ENCODE data around the gene L2HGDH. TPM values are rescaled to one million over a fixed set of nuclear protein-coding genes. Genes with fewer than 3 reads are reported as not detected.

Gene L2HGDH
- total RNA-seq, 2 experiments from 2014 or later = 9.7 to 10.0 TPM

- peaks cover 48% of the 10 kb centered on the region for H3K4me1 Mint-ChIP-seq
Observed at GRCh38 chr14:50232276-50232642, 79.8 kb downstream of the L2HGDH start.

GRCh38 chr14:50231475-50232275, 80.4 kb downstream of the L2HGDH start, which contains the start of gene SOS2:
Gene SOS2, minus strand, starts transcription at chr14:50231578. Its CDS starts 295 bp downstream, at chr14:50231283.
- Mint-ChIP-seq H3K4me1 (peaks cover 51% of the 10 kb centered on the region), H3K36me3 (ENCODE audit: low read depth) (peaks cover 25% of the 10 kb centered on the region), H3K9me3 (peaks cover 14% of the 10 kb centered on the region), H3K27ac (peak within 1 kb of the TSS; percentile 73), H3K27me3 (peaks cover 10% of the 10 kb centered on the region), H3K4me3 (peak within 1 kb of the TSS; percentile 73)
- ChIA-PET POLR2A (interaction anchor here (0.7 to 1.5 kb wide), 11 partner anchors 81 to 1008 kb away, joined by 3 to 12 read pairs (median 4); partner anchors contain the start of genes DMAC2L, KLHDC2, L2HGDH and LRR1), CTCF (interaction anchor here (0.6 to 0.9 kb wide), 2 partner anchors 79 to 119 kb away, joined by 3 read pairs; no protein-coding TSS in a partner anchor)
- peak; percentile 84 for DNase-seq

More at GRCh38 chr14:50232276-50232642, 79.8 kb downstream of the L2HGDH start:
- ChIA-PET POLR2A (interaction anchor here (0.8 to 1.5 kb wide), 7 partner anchors 79 to 634 kb away, joined by 3 to 12 read pairs (median 4); partner anchors contain the start of genes DMAC2L, L2HGDH, LRR1 and VCPKMT), CTCF (interaction anchor here (0.6 to 1.0 kb wide), 3 partner anchors 79 to 120 kb away, joined by 3 to 4 read pairs (median 3); partner anchors contain the start of gene VCPKMT)
- peaks cover 14% of the 10 kb centered on the region for H3K9me3 Mint-ChIP-seq
- H3K4me3 Mint-ChIP-seq = peak overlapping the region; percentile 67
- peaks cover 10% of the 10 kb centered on the region for H3K27me3 Mint-ChIP-seq
- peaks cover 26% of the 10 kb centered on the region for H3K36me3 Mint-ChIP-seq (ENCODE audit: low read depth)
- peak overlapping the region; percentile 68 for H3K27ac Mint-ChIP-seq
- DNase-seq = no peak

- Mint-ChIP-seq H3K27ac (peak overlapping the region; percentile 73), H3K4me1 (peaks cover 58% of the 10 kb centered on the region), H3K27me3 (peaks cover 10% of the 10 kb centered on the region), H3K36me3 (ENCODE audit: low read depth) (peaks cover 24% of the 10 kb centered on the region), H3K4me3 (peak overlapping the region; percentile 73), H3K9me3 (peaks cover 14% of the 10 kb centered on the region)
- POLR2A ChIA-PET = interaction anchor here (0.7 to 1.5 kb wide), 9 partner anchors 81 to 1009 kb away, joined by 3 to 12 read pairs (median 4); partner anchors contain the start of genes DMAC2L, KLHDC2, L2HGDH and TMX1
- DNase-seq = peak; percentile 55
- CTCF ChIA-PET = interaction anchor here (0.6 to 0.9 kb wide), 2 partner anchors 80 to 545 kb away, joined by 3 read pairs; no protein-coding TSS in a partner anchor
Observed at GRCh38 chr14:50230701-50231474, 81.1 kb downstream of the L2HGDH start.

- peaks cover 9% of the 10 kb centered on the region for H3K9me3 Mint-ChIP-seq
- peak overlapping the region; percentile 73 for H3K27ac Mint-ChIP-seq
- H3K27me3 Mint-ChIP-seq = peaks cover 10% of the 10 kb centered on the region
- POLR2A ChIA-PET = interaction anchor here (1.2 kb wide), 1 partner anchor 229 kb away, joined by 4 read pairs; no protein-coding TSS in a partner anchor
- H3K4me3 Mint-ChIP-seq = peak overlapping the region; percentile 73
- CTCF ChIA-PET = interaction anchor here (0.6 kb wide), 1 partner anchor 545 kb away, joined by 3 read pairs; no protein-coding TSS in a partner anchor
- no peak for DNase-seq
- peaks cover 61% of the 10 kb centered on the region for H3K4me1 Mint-ChIP-seq
- peaks cover 19% of the 10 kb centered on the region for H3K36me3 Mint-ChIP-seq (ENCODE audit: low read depth)
Observed at GRCh38 chr14:50230401-50230700, 81.7 kb downstream of the L2HGDH start.

- H3K27me3 Mint-ChIP-seq = peaks cover 10% of the 10 kb centered on the region
- H3K36me3 Mint-ChIP-seq (ENCODE audit: low read depth) = peaks cover 14% of the 10 kb centered on the region
- no peak for DNase-seq
- ChIA-PET POLR2A (no interaction called here), CTCF (no interaction called here)
- H3K4me1 Mint-ChIP-seq = peaks cover 57% of the 10 kb centered on the region
- H3K4me3 Mint-ChIP-seq = peak overlapping the region; percentile 52
- peak overlapping the region; percentile 16 for H3K27ac Mint-ChIP-seq
- H3K9me3 Mint-ChIP-seq = peaks cover 7% of the 10 kb centered on the region
Observed at GRCh38 chr14:50229681-50230080, 82.3 kb downstream of the L2HGDH start.

- Mint-ChIP-seq H3K27me3 (peaks cover 10% of the 10 kb centered on the region), H3K9me3 (peaks cover 3% of the 10 kb centered on the region), H3K36me3 (ENCODE audit: low read depth) (peaks cover 10% of the 10 kb centered on the region), H3K4me3 (no peak overlapping the region), H3K27ac (no peak overlapping the region), H3K4me1 (peaks cover 46% of the 10 kb centered on the region)
- ChIA-PET CTCF (no interaction called here), POLR2A (interaction anchor here (0.5 to 1.0 kb wide), 2 partner anchors 40 to 112 kb away, joined by 4 read pairs; partner anchors contain the start of gene VCPKMT)
- no peak for DNase-seq
Observed at GRCh38 chr14:50228313-50228712, 83.7 kb downstream of the L2HGDH start.

GRCh38 chr14:50225974-50226297, 86.1 kb downstream of the L2HGDH start:
- ChIA-PET CTCF (interaction anchor here (0.6 to 1.1 kb wide), 2 partner anchors 22 to 32 kb away, joined by 4 to 5 read pairs; no protein-coding TSS in a partner anchor), POLR2A (interaction anchor here (0.8 kb wide), 1 partner anchor 18 kb away, joined by 3 read pairs; no protein-coding TSS in a partner anchor)
- peaks cover 3% of the 10 kb centered on the region for H3K9me3 Mint-ChIP-seq
- no peak for DNase-seq
- H3K4me1 Mint-ChIP-seq = peaks cover 43% of the 10 kb centered on the region
- no peak overlapping the region for H3K4me3 Mint-ChIP-seq
- no peak overlapping the region for H3K27ac Mint-ChIP-seq
- H3K27me3 Mint-ChIP-seq = no peaks in the 10 kb centered on the region
- H3K36me3 Mint-ChIP-seq (ENCODE audit: low read depth) = peaks cover 21% of the 10 kb centered on the region

- Mint-ChIP-seq H3K9me3 (peaks cover 3% of the 10 kb centered on the region), H3K4me1 (peaks cover 39% of the 10 kb centered on the region), H3K27me3 (no peaks in the 10 kb centered on the region), H3K4me3 (no peak overlapping the region), H3K36me3 (ENCODE audit: low read depth) (peaks cover 21% of the 10 kb centered on the region), H3K27ac (no peak overlapping the region)
- CTCF ChIA-PET = interaction anchor here (0.6 to 1.1 kb wide), 3 partner anchors 19 to 33 kb away, joined by 3 to 5 read pairs (median 4); no protein-coding TSS in a partner anchor
- no peak for DNase-seq
- POLR2A ChIA-PET = interaction anchor here (2.5 kb wide), 1 partner anchor 8 kb away, joined by 9 read pairs; no protein-coding TSS in a partner anchor
Observed at GRCh38 chr14:50225067-50225973, 86.7 kb downstream of the L2HGDH start.

GRCh38 chr14:50222055-50222613, 89.9 kb downstream of the L2HGDH start:
- peaks cover 28% of the 10 kb centered on the region for H3K4me1 Mint-ChIP-seq
- ChIA-PET CTCF (interaction anchor here (1.0 kb wide), 1 partner anchor 86 kb away, joined by 3 read pairs; no protein-coding TSS in a partner anchor), POLR2A (no interaction called here)
- DNase-seq = no peak
- H3K27me3 Mint-ChIP-seq = no peaks in the 10 kb centered on the region
- no peak overlapping the region for H3K4me3 Mint-ChIP-seq
- no peaks in the 10 kb centered on the region for H3K9me3 Mint-ChIP-seq
- H3K27ac Mint-ChIP-seq = no peak overlapping the region
- H3K36me3 Mint-ChIP-seq (ENCODE audit: low read depth) = peaks cover 14% of the 10 kb centered on the region

GRCh38 chr14:50218501-50218900, 93.5 kb downstream of the L2HGDH start:
- POLR2A ChIA-PET = no interaction called here
- H3K27ac Mint-ChIP-seq = no peak overlapping the region
- no peaks in the 10 kb centered on the region for H3K9me3 Mint-ChIP-seq
- no peak for DNase-seq
- H3K4me3 Mint-ChIP-seq = no peak overlapping the region
- H3K4me1 Mint-ChIP-seq = peaks cover 15% of the 10 kb centered on the region
- peaks cover 17% of the 10 kb centered on the region for H3K36me3 Mint-ChIP-seq (ENCODE audit: low read depth)
- CTCF ChIA-PET = no interaction called here
- H3K27me3 Mint-ChIP-seq = no peaks in the 10 kb centered on the region

- Mint-ChIP-seq H3K4me3 (no peak overlapping the region), H3K4me1 (peaks cover 8% of the 10 kb centered on the region), H3K9me3 (no peaks in the 10 kb centered on the region), H3K36me3 (ENCODE audit: low read depth) (peaks cover 6% of the 10 kb centered on the region), H3K27me3 (no peaks in the 10 kb centered on the region), H3K27ac (no peak overlapping the region)
- no peak for DNase-seq
- ChIA-PET CTCF (no interaction called here), POLR2A (no interaction called here)
Observed at GRCh38 chr14:50215416-50215815, 96.6 kb downstream of the L2HGDH start.

Data from activated CD4-positive, alpha-beta memory T cell treated with anti-CD3 and anti-CD28 coated beads, Interleukin-2, amount 10 ng/mL, durations not matched to agents 7 days and 5 days (primary cell).